NCI-H2107 (cell line): ENCODE data around the gene ALK.

Experiments
- DNase-seq: peaks from one replicate; lab custom pipeline; 2025; lab: John Stamatoyannopoulos, UW

The ALK gene

DNA sequence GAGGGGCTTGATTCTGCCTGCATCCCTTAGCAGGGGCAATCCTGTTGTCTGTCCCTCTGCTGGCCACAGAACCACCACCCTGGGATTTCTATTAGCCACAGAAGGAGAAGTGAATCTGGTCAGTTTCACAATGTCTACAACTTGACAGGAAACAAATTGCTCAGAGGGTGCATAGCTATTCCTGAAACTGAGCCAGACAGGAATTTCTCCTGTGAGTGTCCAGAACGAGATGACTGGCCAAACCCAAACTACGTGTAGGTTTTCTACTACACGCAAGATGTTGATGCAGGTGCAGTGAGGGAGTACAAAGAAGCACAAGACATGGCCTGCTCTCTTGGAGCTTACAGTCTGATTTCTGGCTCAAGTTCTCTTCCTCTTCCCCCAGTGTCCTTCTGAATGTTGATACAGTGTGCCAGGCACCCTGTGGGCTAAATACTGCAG lies 604.3 kb downstream of the ALK start:
- no peak for DNase-seq

DNA sequence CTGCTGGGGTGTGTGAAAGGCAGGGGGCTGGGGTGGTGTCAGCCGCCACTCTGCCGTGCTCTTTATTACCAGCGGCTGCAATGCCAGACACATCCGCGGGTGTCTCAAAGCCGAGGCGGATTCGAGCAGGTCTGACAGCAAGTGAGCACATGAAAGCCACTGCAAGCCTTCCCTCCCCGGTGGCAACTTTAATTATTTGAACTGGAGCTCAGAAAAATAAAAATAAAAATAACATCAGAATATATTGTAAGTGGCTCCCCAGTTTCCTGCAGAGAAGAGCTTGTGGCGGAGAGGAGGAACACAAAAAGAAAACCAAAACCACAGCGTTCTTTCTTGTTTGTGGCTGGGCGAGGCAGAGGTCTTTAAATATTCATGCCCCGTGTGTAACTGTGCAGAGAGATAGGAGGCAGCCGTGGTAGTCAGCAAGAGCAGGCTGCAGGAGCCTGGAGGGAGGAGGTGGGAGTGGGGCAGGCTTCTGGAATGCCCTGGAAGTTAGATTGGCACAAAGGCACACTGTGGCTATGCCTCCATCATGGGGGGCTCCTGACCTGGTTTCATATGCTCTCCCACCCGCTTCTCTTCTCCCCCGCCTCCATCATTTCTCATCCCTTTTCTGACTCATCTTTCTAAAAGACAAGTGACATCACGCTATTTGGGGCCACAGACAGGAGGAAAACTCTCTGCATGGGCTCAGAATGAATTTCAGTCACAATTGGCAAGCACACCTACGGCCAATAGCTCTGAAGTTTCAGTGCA lies 606.4 kb downstream of the ALK start:
- DNase-seq: no peak

DNA sequence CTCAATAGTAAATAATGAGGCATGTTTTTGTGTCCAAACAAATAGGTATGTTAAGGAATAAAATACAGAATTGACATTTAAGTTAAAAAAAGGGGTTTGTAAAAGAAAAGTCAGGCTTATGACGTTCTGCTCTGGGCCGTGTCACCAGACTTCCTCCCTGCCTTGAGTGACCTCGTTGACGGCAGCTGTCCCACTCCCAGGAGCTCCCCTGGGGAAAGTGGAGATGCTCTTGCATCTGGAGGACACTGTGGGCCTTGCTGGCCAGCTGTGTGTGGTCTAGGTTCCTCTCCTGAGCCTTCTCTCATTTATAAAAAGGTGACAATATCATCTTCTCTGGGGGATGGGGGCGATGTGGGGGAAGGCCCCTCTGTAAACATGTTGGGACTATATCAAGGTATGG lies 609.9 kb downstream of the ALK start:
- DNase-seq: no peak

DNA sequence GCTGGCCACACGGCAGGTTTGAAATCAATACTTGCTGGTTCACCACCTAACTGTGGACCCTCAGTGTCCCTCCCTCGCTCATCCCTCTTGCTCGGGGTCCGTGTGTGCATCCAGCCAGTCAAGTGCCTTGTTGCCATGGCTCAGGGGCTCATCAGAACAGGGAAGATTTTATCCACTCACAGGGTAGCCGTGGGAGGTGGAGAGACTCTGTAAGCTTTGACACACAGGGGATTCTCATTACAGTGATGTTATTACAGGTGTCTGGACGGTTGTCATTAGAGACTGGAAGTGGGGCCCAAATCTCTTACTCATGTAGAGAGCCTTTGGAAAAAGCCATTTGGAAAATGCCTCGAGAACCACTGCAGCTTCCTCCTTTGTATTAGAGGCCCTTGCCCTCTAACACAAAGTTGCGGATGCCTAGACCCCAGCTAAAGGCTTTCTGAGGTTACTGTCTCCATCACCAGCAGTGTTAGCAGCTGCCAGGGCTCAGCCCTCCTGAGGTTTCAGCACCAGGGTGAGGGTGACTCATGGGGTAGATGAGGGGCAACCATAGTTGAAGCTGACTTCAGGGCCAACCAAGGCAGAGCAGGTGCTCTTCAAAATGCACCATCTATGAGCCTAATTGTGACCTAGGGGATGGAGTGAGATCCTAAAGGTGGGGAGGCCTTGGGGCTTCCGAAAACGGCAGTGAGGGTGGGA lies 610.6 kb downstream of the ALK start:
- DNase-seq: no peak

DNA sequence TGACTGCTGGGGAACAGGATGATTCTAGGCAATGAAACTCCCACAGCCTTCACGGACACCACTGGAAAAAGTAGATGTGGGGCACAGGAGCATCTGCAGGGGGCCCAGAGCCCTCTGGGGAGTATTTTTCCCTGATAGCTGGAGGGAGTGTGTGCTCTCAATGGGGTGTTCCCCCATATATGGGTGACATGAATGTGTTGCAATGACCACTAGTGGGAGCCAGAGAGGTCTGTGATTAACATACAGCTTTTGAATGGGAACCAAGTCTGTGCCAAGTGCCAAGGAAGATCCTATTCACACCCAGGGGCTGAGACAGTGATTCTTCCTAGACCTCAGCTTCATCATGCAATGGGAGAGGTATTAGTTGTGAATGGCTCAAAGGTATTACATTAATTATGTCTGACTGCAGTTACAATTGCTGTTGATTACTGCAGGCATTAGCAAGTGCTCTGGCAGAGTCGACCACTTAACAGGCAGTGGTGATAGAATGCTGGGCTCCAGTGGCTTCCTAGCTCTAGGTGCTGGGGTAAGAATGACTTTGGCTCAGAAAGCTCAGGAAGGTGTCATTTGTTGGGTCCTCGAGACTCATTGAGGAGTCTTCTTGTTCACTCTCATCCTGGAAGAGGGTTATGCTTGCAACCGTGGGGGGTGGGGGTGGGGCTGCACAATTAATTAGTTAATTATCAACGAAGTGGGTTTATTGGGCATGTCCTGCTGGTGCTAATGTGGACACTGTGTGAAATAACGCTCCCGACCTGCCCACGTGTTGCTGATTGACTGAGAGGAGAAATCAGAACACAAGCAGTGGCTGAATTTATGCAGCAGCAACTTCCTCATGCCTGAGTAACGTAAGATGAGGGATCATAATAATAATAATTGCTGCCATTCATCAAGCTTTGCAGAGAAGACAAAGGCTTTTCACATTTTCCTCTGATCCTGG lies 612.0 kb downstream of the ALK start:
- DNase-seq: no peak

DNA sequence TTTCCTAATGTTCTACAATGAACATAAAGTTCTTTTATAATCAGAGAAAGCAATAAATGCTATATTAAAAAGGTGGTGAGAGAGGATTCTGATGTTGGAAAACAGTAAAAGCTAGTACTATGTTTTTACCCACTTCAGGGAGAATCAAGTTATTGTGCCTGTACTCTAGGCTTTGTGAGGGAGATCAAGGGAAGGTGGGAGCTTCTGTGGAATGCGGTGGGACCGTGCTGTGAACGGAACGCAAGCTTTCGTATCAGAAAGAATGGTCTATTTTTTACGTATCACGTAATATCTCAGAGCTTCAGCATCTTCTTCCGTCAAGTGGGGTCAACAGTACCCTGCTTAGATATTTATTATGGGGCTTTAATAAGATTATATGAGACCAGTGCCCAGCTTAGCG lies 613.0 kb downstream of the ALK start:
- no peak for DNase-seq

DNA sequence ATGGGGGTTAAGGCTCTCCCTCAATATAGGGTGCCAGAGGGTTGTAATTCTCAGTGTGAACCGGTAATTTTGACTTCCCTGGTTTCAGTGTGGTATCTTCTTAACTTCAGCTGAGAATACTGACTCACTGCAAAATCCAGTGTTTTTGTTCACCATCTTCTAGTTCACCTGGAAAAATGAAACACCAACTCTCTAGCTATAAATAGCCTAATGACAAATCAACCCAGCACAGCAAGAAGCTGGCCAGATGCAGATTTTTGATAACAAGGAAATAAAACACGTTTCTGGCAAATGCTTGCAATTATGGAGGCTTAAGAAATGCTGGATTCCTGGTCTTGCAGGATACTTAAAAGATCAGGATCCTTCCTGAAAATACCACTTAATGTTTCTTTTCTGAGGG lies 613.9 kb downstream of the ALK start:
- DNase-seq: no peak

DNA sequence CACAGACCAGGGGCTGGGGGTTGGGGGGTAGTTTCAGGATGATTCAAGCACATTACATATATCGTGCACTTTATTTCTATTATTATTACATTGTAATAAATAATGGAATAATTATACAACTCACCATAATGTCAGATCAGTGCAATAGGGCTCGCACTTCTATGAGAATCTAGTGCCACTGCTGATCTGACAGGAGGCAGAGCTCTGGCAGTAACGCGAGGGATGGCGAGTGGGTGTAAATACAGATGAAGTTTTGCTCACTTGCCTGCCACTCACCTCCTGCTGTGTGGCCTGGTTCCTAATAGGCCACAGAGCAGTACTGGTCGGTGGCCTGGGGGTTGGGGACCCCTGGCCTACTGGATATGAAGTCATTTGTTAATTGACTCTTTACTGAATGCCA lies 615.6 kb downstream of the ALK start:
- DNase-seq: no peak

DNA sequence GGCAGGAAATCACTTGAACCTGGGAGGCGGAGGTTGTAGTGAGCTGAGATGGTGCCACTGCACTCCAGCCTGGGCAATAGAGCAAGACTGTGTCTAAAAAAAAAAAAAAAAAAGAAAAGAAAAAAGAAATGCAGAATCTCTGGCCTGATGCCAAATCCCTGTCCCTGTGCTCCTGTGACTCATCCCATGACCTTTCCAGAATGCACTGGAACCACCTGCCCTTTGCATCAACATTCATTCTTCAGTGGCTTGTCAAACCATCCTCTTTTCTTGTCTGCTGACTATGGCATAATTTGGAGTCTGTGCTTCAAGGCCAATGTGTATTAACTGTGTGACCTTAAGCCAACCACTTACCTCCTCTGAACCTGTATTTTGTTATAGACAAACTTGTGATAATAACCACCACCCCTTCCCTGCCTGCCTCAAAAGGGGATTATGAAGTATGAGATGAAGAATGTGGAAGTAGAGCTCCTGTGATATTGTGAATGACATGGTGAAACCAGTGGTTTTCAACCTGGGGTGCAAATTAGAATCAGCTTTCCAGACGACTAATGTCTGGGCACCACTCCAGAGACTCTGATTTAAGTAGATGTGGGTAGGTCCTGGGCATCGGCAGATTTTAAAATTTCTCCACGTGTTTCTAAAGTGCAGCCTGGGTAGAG lies 616.9 kb downstream of the ALK start:
- DNase-seq: no peak

DNA sequence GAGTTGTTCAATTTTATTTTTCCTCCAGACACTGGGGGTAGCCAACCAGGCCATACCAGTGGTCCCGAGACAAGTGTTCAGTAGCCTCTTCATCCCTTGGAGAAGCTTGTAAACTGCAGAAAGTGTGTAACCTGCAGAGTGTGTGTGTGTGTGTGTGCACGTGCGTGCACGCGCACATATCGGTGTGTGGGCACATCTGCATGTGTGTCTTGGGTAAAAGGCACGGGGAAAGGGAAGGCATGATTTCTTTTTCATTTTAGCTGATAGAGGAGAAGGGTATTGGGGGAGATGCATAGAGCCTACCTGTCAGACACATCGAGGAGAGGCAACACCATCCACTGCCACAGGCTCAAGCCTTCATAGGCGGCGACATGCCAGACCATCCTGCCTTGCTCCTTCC lies 624.8 kb downstream of the ALK start:
- DNase-seq: no peak

DNA sequence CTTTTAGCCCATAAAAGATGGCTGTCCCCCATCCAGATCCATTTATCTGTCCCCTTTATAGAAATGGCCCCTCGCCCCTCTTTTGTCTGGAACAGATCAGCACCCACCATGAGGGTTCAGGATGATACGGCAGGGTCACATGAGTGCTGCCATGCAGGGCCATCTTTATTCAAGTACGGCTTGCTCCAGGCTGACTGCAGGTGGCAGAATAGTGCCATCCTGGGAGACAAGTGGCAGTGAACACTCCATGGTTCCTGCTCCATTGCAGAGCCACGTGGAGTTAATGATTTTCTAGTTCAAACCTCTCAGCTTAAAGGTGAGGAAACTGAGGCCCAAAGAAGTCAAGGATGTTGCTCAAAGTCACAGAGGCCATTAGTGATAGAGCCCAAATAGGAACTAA lies 625.5 kb downstream of the ALK start:
- no peak for DNase-seq

DNA sequence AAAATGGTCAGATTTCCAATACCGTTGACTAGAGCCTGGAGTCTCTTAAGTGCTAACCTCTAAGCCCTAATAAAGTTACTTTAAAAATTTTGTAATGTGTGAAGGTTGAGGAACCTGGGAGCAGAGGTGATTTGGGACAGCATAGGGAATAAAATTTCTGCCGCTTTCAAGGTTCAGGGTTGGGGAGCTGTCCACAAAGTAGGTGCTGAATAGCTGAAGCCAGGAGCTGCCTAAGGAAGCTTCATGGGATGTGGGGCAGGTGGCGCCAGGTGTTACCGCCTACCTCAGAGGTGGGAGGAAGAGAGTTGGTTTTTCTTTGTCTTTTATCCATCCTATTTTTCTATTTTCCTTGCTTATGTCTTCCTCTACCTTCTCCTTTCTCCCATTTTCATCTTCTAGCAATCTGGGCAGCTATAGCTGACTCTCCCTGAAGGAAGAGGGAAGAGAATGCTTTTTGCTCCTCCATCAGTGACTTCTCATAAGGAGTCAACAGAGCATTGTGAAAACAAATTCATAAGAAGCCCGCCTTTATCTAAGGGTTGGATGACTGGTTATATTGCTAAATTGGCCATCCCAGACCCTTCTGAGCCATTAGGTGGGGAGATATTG lies 627.5 kb downstream of the ALK start:
- no peak for DNase-seq

DNA sequence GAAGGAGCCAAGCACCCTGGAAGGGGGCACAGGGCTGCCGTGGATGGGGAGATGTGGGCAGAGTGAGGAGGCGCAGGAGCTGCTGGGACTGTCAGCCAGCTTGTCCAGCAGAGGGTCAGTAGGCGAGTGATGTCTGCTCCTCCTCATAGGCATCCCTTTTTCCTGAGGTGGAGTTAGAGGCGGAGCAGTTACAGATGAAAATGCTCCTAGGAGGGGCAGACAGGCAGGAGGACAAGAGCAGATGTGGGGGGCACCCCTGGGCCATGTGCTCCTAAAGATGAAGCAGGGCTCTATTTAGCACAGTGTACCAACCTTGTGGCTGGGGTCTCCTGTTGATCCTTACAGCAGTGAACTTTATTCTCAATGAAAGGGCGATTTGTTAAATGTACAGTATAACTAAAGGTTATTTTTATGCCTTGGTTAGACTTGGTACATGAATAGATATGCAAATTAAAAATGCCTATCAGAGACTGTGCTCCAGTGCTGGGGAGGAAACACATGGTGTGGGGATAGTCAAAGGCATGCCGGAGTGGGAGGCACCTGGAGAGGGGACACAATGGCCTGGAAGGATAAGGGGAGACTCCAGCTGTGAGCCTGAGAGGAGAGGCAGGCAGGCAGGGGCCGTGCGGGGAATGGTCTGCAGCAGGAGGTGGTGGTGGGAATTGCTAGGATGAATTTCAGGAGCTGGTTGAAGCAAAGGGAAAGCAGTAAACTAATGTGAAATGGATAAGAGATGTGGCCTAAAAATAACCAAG lies 630.9 kb downstream of the ALK start:
- no peak for DNase-seq

DNA sequence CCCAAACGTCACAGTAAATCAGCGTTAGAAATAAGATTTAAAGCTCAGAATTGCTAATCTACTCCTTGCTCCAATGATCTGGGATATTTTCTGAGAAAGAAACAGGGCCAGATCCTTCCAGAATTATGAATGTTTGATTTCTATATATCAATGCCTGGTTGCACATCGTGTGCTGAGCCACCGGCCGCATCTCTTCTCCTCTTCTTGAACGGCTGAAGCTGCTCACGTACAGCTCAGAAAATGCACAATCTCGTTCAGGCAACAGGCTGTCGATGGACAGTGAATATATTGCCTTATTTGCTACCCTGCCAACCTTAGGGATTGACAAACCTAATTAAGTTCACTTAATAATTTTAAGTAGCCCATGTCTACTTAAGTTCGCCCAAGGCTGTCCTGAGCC lies 636.7 kb downstream of the ALK start:
- no peak for DNase-seq

DNA sequence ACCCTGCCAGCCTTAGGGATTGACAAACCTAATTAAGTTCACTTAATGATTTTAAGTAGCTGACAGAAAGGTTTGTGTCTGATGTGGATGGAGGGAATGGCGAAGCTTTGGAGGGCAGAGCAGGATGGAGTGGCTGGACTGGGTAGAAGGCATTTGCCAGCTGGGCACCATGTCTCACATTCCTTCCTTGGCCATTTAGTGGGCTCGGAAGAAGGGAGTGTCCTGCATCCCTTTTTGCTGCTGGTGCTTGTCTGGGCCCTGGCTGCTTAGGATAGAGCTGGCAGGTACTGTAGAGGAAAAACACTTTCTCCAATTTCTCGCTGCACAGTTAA lies 639.5 kb downstream of the ALK start:
- DNase-seq: no peak

DNA sequence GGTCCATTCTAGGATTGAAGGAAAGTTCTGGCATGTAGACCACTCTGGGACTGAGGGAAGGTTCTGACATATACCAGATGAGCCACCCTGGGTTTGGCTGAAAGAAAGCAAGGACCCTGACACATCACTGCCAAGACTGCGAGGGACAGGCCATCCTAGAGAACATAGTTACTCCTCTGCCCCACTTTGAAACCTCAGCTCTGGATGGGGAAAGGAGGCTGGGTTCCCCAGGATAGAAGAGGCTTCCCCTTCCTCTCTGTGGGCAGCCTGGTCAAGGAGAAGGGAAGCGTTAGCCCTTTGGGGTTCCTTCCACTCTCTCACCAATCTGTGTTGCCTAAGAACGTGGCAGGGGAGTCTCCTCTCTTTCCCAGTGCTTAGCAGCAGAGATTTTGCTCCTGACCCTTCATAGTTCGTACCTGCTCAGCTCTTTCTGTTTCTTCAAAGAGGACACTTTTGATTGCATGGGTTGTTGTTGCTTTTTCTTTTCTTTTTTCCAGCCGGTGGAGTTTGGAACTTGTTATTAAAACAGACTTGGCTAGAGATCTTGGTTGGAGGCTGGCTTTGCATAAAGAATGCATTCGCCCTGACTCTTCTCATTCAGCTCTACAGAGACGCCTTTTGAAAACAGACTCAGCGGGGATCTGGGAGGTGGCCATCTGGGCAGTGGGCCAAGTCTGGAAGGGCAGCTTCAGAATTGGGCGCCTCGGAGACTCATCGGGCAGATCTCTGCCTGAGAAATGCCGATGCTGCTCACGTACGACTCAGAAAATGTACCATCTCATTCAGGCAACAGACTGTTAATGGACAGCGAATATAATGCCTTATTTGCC lies 640.1 kb downstream of the ALK start:
- DNase-seq: no peak

DNA sequence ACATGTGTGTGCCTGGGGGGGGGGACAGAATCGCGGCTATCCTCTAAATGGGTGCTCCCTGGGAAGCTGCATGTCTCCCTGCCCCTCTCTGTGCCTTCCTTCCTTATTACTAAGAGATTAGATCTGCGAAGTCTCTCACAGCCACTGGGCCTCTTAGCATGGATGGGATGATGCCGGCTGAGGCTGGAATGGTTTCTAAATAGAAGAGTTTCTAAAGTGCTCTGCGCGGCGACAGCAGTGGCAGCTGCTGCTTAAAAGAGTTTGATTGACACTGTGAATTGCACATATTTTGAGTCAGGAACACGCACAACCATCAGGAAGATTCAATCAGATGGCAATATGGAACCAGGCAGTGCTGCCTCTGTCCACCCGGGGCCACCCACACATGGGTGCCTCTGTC lies 642.4 kb downstream of the ALK start:
- DNase-seq: no peak

DNA sequence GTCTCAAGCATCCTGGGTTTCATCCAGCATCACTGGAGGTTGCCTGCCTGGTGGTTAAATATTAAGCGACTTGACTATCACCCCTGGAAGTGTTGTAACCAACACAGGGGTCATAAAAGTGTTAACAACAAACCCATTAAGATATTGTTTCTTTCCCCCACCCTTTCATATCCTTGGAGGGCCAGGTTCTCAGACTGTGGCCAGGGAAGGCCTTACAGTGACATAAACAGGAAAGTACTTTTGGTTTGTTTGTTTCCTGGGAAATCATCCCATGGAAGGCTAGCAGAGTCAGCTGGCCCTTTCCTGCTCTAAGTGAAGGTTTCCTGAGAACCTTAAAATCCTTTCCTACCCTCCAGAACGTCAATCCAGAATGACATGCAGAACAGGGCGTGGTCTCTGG lies 645.2 kb downstream of the ALK start:
- no peak for DNase-seq

DNA sequence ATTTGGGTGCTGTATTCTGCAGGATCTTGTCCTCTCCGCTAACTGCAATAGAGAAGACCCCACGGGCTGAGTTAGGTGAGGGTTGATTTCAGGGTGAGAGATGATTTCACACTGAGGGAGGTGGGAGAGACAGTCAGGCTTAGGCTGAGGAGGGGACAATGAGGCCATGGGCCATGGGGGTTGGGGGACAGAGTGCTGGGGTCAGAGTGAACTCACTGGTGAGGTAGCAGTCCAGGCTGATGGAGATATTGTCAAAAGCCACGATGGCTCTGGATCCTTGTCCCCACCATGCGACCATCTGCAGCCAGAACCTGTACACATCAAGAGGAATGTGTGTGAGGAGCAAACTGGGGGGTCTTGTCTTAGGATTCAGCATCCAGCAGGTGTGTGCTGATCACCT lies 646.2 kb downstream of the ALK start:
- no peak for DNase-seq
